HepG2 (cell line): ENCODE results near the gene GALNT10. TPM values are rescaled to one million over a fixed set of nuclear protein-coding genes. Genes with fewer than 3 reads are reported as not detected.

Experiments
- CREB1 ChIP-seq, 2 experiments: fragments of 450-650 bp in 1 of 2; IDR thresholded peaks; 2 replicates each; pipeline ENCODE4 v1.6.1; 2016 to 2017; ENCODE audit warnings: control low read depth in 1 of 2, mild to moderate bottlenecking in 1 of 2, missing compliant biosample characterization in 1 of 2, missing genetic modification characterization in 1 of 2
- HOXA5 ChIP-seq: sonication (generic); formaldehyde crosslinking; IDR thresholded peaks from 2 replicates; pipeline ENCODE4 v1.4.0; 2020; ENCODE audit warnings: missing genetic modification reagents
- MIER2 ChIP-seq: IDR thresholded peaks from 2 replicates; pipeline ENCODE4 v1.6.1; 2016; ENCODE audit warnings: missing biosample characterization, missing genetic modification reagents
- polyA plus RNA-seq, 8 experiments: library from polyadenylated mRNA; depleted of rRNA in 3 of 8; stranded (reverse) in 7 of 8; unstranded in 1 of 8; fragments of >200 nt; fragmentation: Illumina TruSeq in 4 of 8; extraction: Trizol in 4 of 8; gene quantifications; 2 replicates each; pipeline versions ENCODE4 v1.2.1 to v1.2.3, GENCODE V29; 2011 to 2016; ENCODE audit warnings: low read depth in 4 of 8, missing spikeins in 1 of 8, mixed read lengths in 1 of 8; ENCODE audit not compliant: insufficient read depth in 1 of 8
- total RNA-seq, 5 experiments: library from RNA; depleted of rRNA; stranded (reverse); fragments of >200 nt; fragmentation: Illumina TruSeq; extraction: Trizol; gene quantifications; 2 replicates each; pipeline ENCODE4 v1.2.3, GENCODE V29; 2016; ENCODE audit warnings: low read depth in 1 of 5
- TF ChIP-seq, protein P1 (sequence below): sonication (generic); formaldehyde crosslinking; IDR thresholded peaks from 2 replicates; pipeline ENCODE4 v1.8.0; 2022; ENCODE audit warnings: missing genetic modification reagents, low read depth, mild to moderate bottlenecking, borderline replicate concordance
- TF ChIP-seq, protein P2 (sequence below): sonication (generic); formaldehyde crosslinking; IDR thresholded peaks from 2 replicates; pipeline ENCODE4 v1.8.0; 2022; ENCODE audit warnings: missing genetic modification reagents, mild to moderate bottlenecking, inconsistent platforms, borderline replicate concordance
- TF ChIP-seq, protein P3 (sequence below): sonication (generic); formaldehyde crosslinking; IDR thresholded peaks from 2 replicates; pipeline ENCODE4 v1.4.0; 2020; ENCODE audit warnings: missing genetic modification reagents, borderline replicate concordance

GALNT10 gene
- total and polyA plus RNA-seq, 2 of the 13 experiments (the other 11 are each of a cell fraction or from before 2014, with no cell fraction given), result 8.1 to 11.2 TPM

DNA sequence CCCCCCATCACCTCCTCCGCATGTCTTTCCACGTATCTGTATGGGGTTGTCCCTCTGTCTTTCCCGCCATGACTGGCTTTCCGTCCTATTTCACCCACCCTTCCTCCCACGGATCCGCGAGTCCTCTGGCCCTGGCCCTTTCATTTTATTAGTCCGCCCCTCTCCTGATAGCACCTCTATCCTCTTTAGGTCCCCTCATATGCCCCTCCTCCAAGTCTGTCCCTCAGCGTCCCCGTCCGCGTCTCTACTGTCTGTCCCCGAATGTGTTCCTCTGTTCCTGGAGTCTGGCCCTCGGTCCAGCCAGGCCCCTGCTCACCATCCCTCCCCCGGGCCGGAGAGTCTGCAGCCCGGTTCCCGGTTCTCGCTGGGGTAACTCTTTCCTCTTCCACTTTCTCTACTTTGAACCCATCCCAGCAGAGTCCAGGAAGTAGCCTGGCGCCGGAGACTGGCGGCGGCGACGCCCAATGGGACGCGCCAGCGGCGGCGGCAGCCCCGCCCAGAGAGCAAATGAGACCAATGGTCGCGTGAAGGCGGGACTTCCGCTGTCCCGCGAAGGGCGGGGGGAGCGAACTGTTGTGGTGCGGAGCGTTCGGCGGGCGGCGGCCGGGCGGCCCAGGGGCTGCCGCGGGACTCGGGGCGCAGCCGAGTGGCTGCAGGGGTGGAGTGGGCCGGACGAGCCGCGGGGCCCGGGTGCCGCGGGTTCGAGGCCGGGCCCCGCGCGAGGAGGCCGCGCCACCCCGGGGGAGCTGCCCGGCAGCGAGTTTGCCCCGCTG lies 255.1 kb downstream of the GALNT10 start, which contains the start of gene SAP30L (continued):
- TF ChIP-seq, protein P1, sequence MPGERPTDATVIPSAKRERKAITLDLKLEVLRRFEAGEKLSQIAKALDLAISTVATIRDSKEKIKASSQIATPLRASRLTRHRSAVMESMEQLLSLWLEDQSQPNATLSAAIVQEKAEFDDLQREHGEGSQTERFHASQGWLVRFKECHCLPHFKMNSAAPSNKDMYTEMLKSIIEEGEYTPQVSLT (CRISPR knock-in tag), result no peak
- TF ChIP-seq, protein P2, sequence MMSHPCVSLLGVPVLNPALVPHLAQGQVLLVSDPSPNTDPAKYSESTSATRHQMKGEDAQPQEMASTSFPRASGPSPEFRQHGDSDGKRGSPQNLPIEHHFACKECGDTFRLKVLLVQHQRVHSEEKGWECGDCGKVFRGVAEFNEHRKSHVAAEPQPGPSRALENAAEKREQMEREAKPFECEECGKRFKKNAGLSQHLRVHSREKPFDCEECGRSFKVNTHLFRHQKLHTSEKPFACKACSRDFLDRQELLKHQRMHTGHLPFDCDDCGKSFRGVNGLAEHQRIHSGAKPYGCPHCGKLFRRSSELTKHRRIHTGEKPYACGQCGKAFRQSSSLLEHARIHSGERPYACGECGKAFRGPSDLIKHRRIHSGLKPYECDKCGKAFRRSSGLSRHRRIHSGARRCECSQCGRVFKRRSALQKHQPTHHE (CRISPR knock-in tag), result no peak; the same call in 1 of the 2 replicates
- peak; percentile 59 for TF ChIP-seq CREB1 (IDR thresholded peaks at IDR 0.05)
- peak; percentile 44; the same call in 1 of the 2 replicates for TF ChIP-seq CREB1 (CRISPR knock-in tag; IDR thresholded peaks at IDR 0.05)
- TF ChIP-seq, protein P3, sequence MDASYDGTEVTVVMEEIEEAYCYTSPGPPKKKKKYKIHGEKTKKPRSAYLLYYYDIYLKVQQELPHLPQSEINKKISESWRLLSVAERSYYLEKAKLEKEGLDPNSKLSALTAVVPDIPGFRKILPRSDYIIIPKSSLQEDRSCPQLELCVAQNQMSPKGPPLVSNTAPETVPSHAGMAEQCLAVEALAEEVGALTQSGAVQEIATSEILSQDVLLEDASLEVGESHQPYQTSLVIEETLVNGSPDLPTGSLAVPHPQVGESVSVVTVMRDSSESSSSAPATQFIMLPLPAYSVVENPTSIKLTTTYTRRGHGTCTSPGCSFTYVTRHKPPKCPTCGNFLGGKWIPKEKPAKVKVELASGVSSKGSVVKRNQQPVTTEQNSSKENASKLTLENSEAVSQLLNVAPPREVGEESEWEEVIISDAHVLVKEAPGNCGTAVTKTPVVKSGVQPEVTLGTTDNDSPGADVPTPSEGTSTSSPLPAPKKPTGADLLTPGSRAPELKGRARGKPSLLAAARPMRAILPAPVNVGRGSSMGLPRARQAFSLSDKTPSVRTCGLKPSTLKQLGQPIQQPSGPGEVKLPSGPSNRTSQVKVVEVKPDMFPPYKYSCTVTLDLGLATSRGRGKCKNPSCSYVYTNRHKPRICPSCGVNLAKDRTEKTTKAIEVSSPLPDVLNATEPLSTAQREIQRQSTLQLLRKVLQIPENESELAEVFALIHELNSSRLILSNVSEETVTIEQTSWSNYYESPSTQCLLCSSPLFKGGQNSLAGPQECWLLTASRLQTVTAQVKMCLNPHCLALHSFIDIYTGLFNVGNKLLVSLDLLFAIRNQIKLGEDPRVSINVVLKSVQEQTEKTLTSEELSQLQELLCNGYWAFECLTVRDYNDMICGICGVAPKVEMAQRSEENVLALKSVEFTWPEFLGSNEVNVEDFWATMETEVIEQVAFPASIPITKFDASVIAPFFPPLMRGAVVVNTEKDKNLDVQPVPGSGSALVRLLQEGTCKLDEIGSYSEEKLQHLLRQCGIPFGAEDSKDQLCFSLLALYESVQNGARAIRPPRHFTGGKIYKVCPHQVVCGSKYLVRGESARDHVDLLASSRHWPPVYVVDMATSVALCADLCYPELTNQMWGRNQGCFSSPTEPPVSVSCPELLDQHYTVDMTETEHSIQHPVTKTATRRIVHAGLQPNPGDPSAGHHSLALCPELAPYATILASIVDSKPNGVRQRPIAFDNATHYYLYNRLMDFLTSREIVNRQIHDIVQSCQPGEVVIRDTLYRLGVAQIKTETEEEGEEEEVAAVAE, result no peak
- no peak for TF ChIP-seq MIER2 (CRISPR knock-in tag)
- 0 out of 2 replicates have a peak, but pooled peaks have one; percentile 73 for TF ChIP-seq HOXA5 (CRISPR knock-in tag)
